ENCODE measurements around the gene TP73.

Gene TP73

GRCh38 chr1:3681231-3681897, 29.0 kb downstream of the TP73 start:
- TF ChIP-seq, protein P1, sequence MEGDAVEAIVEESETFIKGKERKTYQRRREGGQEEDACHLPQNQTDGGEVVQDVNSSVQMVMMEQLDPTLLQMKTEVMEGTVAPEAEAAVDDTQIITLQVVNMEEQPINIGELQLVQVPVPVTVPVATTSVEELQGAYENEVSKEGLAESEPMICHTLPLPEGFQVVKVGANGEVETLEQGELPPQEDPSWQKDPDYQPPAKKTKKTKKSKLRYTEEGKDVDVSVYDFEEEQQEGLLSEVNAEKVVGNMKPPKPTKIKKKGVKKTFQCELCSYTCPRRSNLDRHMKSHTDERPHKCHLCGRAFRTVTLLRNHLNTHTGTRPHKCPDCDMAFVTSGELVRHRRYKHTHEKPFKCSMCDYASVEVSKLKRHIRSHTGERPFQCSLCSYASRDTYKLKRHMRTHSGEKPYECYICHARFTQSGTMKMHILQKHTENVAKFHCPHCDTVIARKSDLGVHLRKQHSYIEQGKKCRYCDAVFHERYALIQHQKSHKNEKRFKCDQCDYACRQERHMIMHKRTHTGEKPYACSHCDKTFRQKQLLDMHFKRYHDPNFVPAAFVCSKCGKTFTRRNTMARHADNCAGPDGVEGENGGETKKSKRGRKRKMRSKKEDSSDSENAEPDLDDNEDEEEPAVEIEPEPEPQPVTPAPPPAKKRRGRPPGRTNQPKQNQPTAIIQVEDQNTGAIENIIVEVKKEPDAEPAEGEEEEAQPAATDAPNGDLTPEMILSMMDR (IDR thresholded peaks at IDR 0.05; ENCODE audit: low read depth, low read length), result no peak
- DNase-seq (ENCODE audit: extremely low read depth, low read depth), result no peak

GRCh38 chr1:3681898-3682806, 29.8 kb downstream of the TP73 start:
- TF ChIP-seq, protein P1 (IDR thresholded peaks at IDR 0.05; ENCODE audit: low read depth, low read length), result no peak
- DNase-seq (ENCODE audit: extremely low read depth, low read depth), result no peak

GRCh38 chr1:3683197-3683596, 30.9 kb downstream of the TP73 start:
- no peak for DNase-seq (ENCODE audit: extremely low read depth, low read depth)
- TF ChIP-seq, protein P1 (IDR thresholded peaks at IDR 0.05; ENCODE audit: low read depth, low read length), result no peak

DNA sequence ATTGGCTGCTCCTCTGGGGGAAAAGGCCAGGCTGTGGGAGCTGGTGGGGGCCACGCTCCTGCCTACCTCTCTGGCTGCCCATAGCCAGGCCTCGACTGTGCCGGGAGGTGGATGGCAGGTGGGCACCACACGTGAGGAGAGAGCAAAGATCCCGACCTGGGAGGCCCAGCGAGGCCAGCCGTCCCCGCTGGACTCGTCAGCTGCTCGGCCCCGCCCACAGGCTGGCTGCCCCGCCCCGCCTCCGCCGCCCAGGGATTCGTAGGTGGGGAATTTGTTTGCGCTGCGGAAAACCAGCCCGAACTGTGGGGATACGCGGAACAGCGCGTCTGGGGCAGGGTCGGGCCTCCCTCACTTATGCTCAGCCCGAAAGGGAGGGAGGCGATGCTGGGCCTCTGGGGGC, 31.7 kb downstream of the TP73 start:
- DNase-seq (ENCODE audit: extremely low read depth, low read depth), result no peak
- TF ChIP-seq, protein P1 (IDR thresholded peaks at IDR 0.05; ENCODE audit: low read depth, low read length), result no peak

DNA sequence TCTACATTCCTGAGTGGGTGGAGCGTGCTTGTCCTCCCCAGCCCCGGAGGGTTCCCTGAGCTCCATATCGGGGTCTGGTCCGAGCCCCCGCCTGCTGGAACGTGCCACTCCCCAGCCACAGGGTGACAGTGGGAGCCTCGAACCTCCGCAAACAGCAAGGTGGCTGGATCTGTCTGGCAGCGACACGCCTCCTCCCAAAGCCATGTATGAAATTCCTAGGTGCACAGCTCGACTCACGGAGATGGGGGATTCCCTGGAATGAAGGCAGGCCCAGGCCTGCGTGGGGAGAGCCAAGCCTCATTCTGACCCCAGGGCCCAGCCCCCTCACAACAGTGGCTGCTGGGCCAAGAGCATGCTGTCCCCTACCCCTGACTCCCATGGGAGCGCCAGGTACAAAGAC, 32.9 kb downstream of the TP73 start:
- DNase-seq (ENCODE audit: extremely low read depth, low read depth), result no peak
- TF ChIP-seq, protein P1 (IDR thresholded peaks at IDR 0.05; ENCODE audit: low read depth, low read length), result no peak

DNA sequence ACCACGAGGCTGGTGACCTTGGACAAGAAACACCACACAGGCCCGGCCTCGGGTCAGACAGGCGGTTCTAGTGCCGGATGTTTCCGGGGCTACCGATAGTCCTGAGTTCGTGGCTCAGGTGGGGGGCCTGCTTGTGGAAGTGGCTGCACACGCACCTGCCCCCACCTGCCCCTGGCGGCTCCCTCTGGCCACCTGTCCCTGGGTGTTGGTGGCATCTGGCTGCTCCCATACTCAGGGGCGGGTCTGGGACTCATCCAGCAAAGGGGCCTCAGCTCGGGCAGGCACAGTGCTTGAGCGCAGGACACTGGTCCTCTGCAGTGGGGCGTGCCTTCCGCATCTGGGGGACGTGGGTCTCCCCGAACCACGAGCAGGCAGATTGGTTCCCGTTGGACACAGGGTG, 33.6 kb downstream of the TP73 start:
- DNase-seq (ENCODE audit: extremely low read depth, low read depth), result no peak
- TF ChIP-seq, protein P1 (IDR thresholded peaks at IDR 0.05; ENCODE audit: low read depth, low read length), result no peak

DNA sequence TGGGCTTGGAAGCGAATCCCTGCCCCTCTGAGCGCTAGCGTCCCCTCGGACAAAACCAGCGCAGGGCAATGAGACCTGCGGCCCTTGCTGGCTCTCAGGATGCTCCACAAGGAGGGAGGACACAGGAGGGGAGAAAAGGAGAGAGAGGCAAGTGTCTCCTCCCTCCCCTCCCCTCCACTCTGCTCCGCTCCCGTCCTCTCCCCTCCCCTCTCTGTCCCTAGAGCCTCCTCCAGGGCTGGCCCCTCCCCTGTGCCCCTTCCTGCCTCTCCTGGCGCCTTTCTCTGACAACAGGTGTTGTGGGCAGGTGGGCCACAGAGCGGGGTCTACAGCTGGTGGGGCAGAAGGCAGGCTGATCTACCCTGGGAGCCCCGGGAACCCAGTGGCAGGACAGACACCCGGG, 35.2 kb downstream of the TP73 start:
- DNase-seq (ENCODE audit: extremely low read depth, low read depth), result no peak
- TF ChIP-seq, protein P1 (IDR thresholded peaks at IDR 0.05; ENCODE audit: low read depth, low read length), result no peak
